H9 (cell line): ENCODE data around the gene RAB11FIP5. TPM values are rescaled to one million over a fixed set of nuclear protein-coding genes. Genes with fewer than 3 reads are reported as not detected.

Experiments used
- DNase-seq: peaks from one replicate; pipeline ENCODE4 v3.0.0-alpha.2; 2017
- H2AFZ ChIP-seq: one replicate; pipeline ENCODE4 v1.6.1; 2013; ENCODE audit warnings: mild to moderate bottlenecking, low read length, control low read depth, moderate library complexity
- H2AK5ac ChIP-seq: 2 replicates; pipeline ENCODE4 v1.6.1; 2013; ENCODE audit warnings: low read length, control low read depth, mixed read lengths; ENCODE audit not compliant: insufficient read length
- H2BK120ac ChIP-seq: one replicate; pipeline ENCODE4 v1.6.1; 2013; ENCODE audit warnings: low read depth, mild to moderate bottlenecking, low read length, control low read depth, inconsistent platforms; ENCODE audit not compliant: poor library complexity, severe bottlenecking
- H2BK12ac ChIP-seq: 2 replicates; pipeline ENCODE4 v1.6.1; 2013; ENCODE audit warnings: low read length, control low read depth, mixed read lengths, low read depth; ENCODE audit not compliant: insufficient read length
- H2BK15ac ChIP-seq: 2 replicates; pipeline ENCODE4 v1.6.1; 2013; ENCODE audit warnings: low read depth, low read length, control low read depth
- H2BK20ac ChIP-seq: one replicate; pipeline ENCODE4 v1.6.1; 2013; ENCODE audit warnings: low read depth, mild to moderate bottlenecking, low read length, control low read depth, inconsistent platforms; ENCODE audit not compliant: poor library complexity, severe bottlenecking
- H2BK5ac ChIP-seq: 2 replicates; pipeline ENCODE4 v1.6.1; 2013; ENCODE audit warnings: low read length, control low read depth, mixed read lengths; ENCODE audit not compliant: insufficient read length
- H3K14ac ChIP-seq: 2 replicates; pipeline ENCODE4 v1.6.1; 2013; ENCODE audit warnings: low read length, control low read depth; ENCODE audit not compliant: insufficient read depth
- H3K18ac ChIP-seq: 2 replicates; pipeline ENCODE4 v1.6.1; 2013; ENCODE audit warnings: low read depth, mild to moderate bottlenecking, mixed read lengths, low read length, control low read depth; ENCODE audit not compliant: insufficient read length
- H3K23ac ChIP-seq: 2 replicates; pipeline ENCODE4 v1.6.1; 2013; ENCODE audit warnings: low read length, control low read depth, mixed read lengths, low read depth; ENCODE audit not compliant: insufficient read length
- H3K23me2 ChIP-seq: 2 replicates; pipeline ENCODE4 v1.6.1; 2013; ENCODE audit warnings: low read depth, mild to moderate bottlenecking, mixed read lengths, low read length, control low read depth; ENCODE audit not compliant: insufficient read length, poor library complexity, severe bottlenecking
- H3K27ac ChIP-seq: 2 replicates; pipeline ENCODE4 v1.5.1; 2013; ENCODE audit warnings: low read length, control low read depth, mixed read lengths, low read depth; ENCODE audit not compliant: insufficient read length
- H3K27me3 ChIP-seq: 2 replicates; pipeline ENCODE4 v1.6.1; 2013; ENCODE audit warnings: low read length, control low read depth, inconsistent platforms; ENCODE audit not compliant: insufficient read depth
- H3K4ac ChIP-seq: 2 replicates; pipeline ENCODE4 v1.6.1; 2013; ENCODE audit warnings: low read depth, mild to moderate bottlenecking, control low read depth, inconsistent platforms, low read length, moderate library complexity
- H3K4me1 ChIP-seq: 2 replicates; pipeline ENCODE4 v1.6.1; 2013; ENCODE audit warnings: low read length, control low read depth, inconsistent platforms; ENCODE audit not compliant: insufficient read depth
- H3K4me2 ChIP-seq: 2 replicates; pipeline ENCODE4 v1.6.1; 2013; ENCODE audit warnings: low read length, control low read depth, mixed read lengths; ENCODE audit not compliant: insufficient read length, insufficient read depth
- H3K56ac ChIP-seq: 2 replicates; pipeline ENCODE4 v1.6.1; 2013; ENCODE audit warnings: low read depth, mild to moderate bottlenecking, mixed read lengths, low read length, control low read depth; ENCODE audit not compliant: insufficient read length
- H3K79me1 ChIP-seq: 2 replicates; pipeline ENCODE4 v1.6.1; 2013; ENCODE audit warnings: low read depth, mild to moderate bottlenecking, moderate library complexity, low read length, control low read depth, inconsistent platforms; ENCODE audit not compliant: insufficient read depth, poor library complexity, severe bottlenecking
- H3K79me2 ChIP-seq: 2 replicates; pipeline ENCODE4 v1.6.1; 2013; ENCODE audit warnings: low read length, control low read depth, inconsistent platforms; ENCODE audit not compliant: insufficient read depth
- H3K9ac ChIP-seq: 2 replicates; pipeline ENCODE4 v1.6.1; 2013; ENCODE audit warnings: low read length, control low read depth, mixed read lengths; ENCODE audit not compliant: insufficient read length; ENCODE audit errors: extremely low read depth
- H3K9me3 ChIP-seq: one replicate; pipeline ENCODE4 v1.6.1; 2013; ENCODE audit warnings: low read depth, low read length, inconsistent platforms; ENCODE audit not compliant: control insufficient read depth
- H3T11ph ChIP-seq: one replicate; pipeline ENCODE4 v1.6.1; 2013; ENCODE audit warnings: mild to moderate bottlenecking, low read length, control low read depth, inconsistent platforms
- H4K20me1 ChIP-seq: one replicate; pipeline ENCODE4 v1.6.1; 2013; ENCODE audit not compliant: control insufficient read depth, insufficient read length, insufficient read depth
- H4K5ac ChIP-seq: 2 replicates; pipeline ENCODE4 v1.6.1; 2013; ENCODE audit warnings: low read depth, mild to moderate bottlenecking, mixed read lengths, low read length, control low read depth; ENCODE audit not compliant: insufficient read length
- H4K8ac ChIP-seq: replicated peaks from 2 replicates; pipeline ENCODE4 v1.6.1; 2013; ENCODE audit warnings: low read length, control low read depth, mixed read lengths, low read depth; ENCODE audit not compliant: insufficient read length
- H4K91ac ChIP-seq: 2 replicates; pipeline ENCODE4 v1.6.1; 2013; ENCODE audit warnings: low read depth, mild to moderate bottlenecking, moderate library complexity, mixed read lengths, low read length, control low read depth; ENCODE audit not compliant: insufficient read length
- H3K27ac Mint-ChIP-seq, 3 experiments: 2 replicates in 2 of 3; 3 replicates in 1 of 3; pipeline ENCODE4 v1.8.0; 2020 to 2021; ENCODE audit warnings: mixed read lengths in 3 of 3, mild to moderate bottlenecking in 1 of 3, moderate library complexity in 1 of 3
- H3K27me3 Mint-ChIP-seq: 2 replicates; pipeline ENCODE4 v1.8.0; 2021; ENCODE audit warnings: low read depth, mild to moderate bottlenecking, moderate library complexity, mixed read lengths
- H3K36me3 Mint-ChIP-seq, 3 experiments: 2 replicates in 2 of 3; 3 replicates in 1 of 3; pipeline ENCODE4 v1.8.0; 2020 to 2021; ENCODE audit warnings: low read depth in 3 of 3, mixed read lengths in 3 of 3; ENCODE audit not compliant: insufficient read depth in 1 of 3
- H3K4me1 Mint-ChIP-seq, 2 experiments: 2 replicates each; pipeline ENCODE4 v1.8.0; 2020; ENCODE audit warnings: mixed read lengths in 2 of 2
- H3K4me3 Mint-ChIP-seq, 2 experiments: 2 replicates in 1 of 2; 3 replicates in 1 of 2; pipeline ENCODE4 v1.8.0; 2020 to 2021; ENCODE audit warnings: mild to moderate bottlenecking in 2 of 2, mixed read lengths in 2 of 2, moderate library complexity in 1 of 2
- H3K9me3 Mint-ChIP-seq, 2 experiments: 2 replicates in 1 of 2; 3 replicates in 1 of 2; pipeline ENCODE4 v1.8.0; 2020; ENCODE audit warnings: mild to moderate bottlenecking in 2 of 2, mixed read lengths in 2 of 2, moderate library complexity in 1 of 2
- WGBS: extraction: QIAGEN DNeasy Blood & Tissue Kit; methylation state at CpG from one replicate; pipeline ENCODE4 v1.1.7; 2013; ENCODE audit warnings: missing lambda C conversion rate, low lambda C conversion rate, mixed read lengths; ENCODE audit not compliant: insufficient read length; ENCODE audit errors: extremely low coverage; 5-methylcytosine and 5-hydroxymethylcytosine counted together
- total RNA-seq: library from RNA; stranded (reverse); gene quantifications from 2 replicates; pipeline ENCODE4 v1.2.1, GENCODE V29; 2021
- TF ChIP-seq, protein P1 (sequence below): fragments of 200-600 bp; sonication (generic); conservative IDR thresholded peaks from 3 replicates; pipeline ENCODE4 v1.8.0; 2021; ENCODE audit warnings: antibody characterized with exemption, mild to moderate bottlenecking

RAB11FIP5 gene
- total RNA-seq, 1 experiment from 2014 or later: 7.1 TPM

- no peak overlapping the region for H2BK20ac ChIP-seq
- no peak overlapping the region for H4K91ac ChIP-seq
- no peak overlapping the region for H3T11ph ChIP-seq
- Mint-ChIP-seq H3K9me3 (no peaks in the 10 kb centered on the region), H3K36me3 (peaks cover 0 to 13% (median 4%) of the 10 kb centered on the region in 3 experiments; a peak in 3 of 7 replicates), H3K4me3 (no peak overlapping the region), H3K27me3 (peaks cover 6% of the 10 kb centered on the region), H3K27ac (no peak overlapping the region), H3K4me1 (peaks cover 14 to 16% of the 10 kb centered on the region in 2 experiments)
- peaks cover 7% of the 10 kb centered on the region for H3K23me2 ChIP-seq
- H3K27me3 ChIP-seq: no peaks in the 10 kb centered on the region
- WGBS: no CpG with 5 or more reads among the region's 13 CpGs
- H3K4ac ChIP-seq: no peak overlapping the region
- H3K56ac ChIP-seq: no peak overlapping the region
- no peak overlapping the region for H3K18ac ChIP-seq
- no peak overlapping the region for H2BK5ac ChIP-seq
- no peak overlapping the region; the same call in 1 of the 2 replicates for H3K14ac ChIP-seq
- H2BK120ac ChIP-seq: no peak overlapping the region
- H2BK12ac ChIP-seq: no peak overlapping the region
- no peak overlapping the region for H2AFZ ChIP-seq
- H3K23ac ChIP-seq: no peak overlapping the region
- no peak for DNase-seq
- peaks cover 5% of the 10 kb centered on the region; the same call in 1 of the 2 replicates for H3K79me2 ChIP-seq
- H3K9me3 ChIP-seq: no peaks in the 10 kb centered on the region
- H3K27ac ChIP-seq: no peak overlapping the region
- H3K4me2 ChIP-seq: no peak overlapping the region
- TF ChIP-seq, protein P1, sequence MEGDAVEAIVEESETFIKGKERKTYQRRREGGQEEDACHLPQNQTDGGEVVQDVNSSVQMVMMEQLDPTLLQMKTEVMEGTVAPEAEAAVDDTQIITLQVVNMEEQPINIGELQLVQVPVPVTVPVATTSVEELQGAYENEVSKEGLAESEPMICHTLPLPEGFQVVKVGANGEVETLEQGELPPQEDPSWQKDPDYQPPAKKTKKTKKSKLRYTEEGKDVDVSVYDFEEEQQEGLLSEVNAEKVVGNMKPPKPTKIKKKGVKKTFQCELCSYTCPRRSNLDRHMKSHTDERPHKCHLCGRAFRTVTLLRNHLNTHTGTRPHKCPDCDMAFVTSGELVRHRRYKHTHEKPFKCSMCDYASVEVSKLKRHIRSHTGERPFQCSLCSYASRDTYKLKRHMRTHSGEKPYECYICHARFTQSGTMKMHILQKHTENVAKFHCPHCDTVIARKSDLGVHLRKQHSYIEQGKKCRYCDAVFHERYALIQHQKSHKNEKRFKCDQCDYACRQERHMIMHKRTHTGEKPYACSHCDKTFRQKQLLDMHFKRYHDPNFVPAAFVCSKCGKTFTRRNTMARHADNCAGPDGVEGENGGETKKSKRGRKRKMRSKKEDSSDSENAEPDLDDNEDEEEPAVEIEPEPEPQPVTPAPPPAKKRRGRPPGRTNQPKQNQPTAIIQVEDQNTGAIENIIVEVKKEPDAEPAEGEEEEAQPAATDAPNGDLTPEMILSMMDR: no peak
- no peaks in the 10 kb centered on the region for H3K79me1 ChIP-seq
- H2BK15ac ChIP-seq: no peak overlapping the region
- no peak overlapping the region for H3K9ac ChIP-seq
- H3K4me1 ChIP-seq: 0 out of 2 replicates have a peak, but pooled peaks cover 2% of the 10 kb centered on the region
- H4K5ac ChIP-seq: no peak overlapping the region
- H4K20me1 ChIP-seq: peaks cover 2% of the 10 kb centered on the region
- no peak overlapping the region for H4K8ac ChIP-seq
- H2AK5ac ChIP-seq: no peak overlapping the region
These were observed 38.4 kb downstream of the RAB11FIP5 start for GRCh38 chr2:73074110-73075069.
